Nephron progenitor cell (in vitro differentiated cells): ENCODE data around the gene CPM.

Source experiments
- DNase-seq: peaks from one replicate; pipeline ENCODE4 v3.0.0; 2021
- H3K27ac Mint-ChIP-seq: 2 replicates; pipeline ENCODE4 v1.8.0; 2021; ENCODE audit warnings: mild to moderate bottlenecking, moderate library complexity, mixed read lengths
- H3K27me3 Mint-ChIP-seq: 2 replicates; pipeline ENCODE4 v1.8.0; 2021; ENCODE audit warnings: mild to moderate bottlenecking, low read depth, mixed read lengths; ENCODE audit not compliant: poor library complexity
- H3K36me3 Mint-ChIP-seq: 2 replicates; pipeline ENCODE4 v1.8.0; 2021; ENCODE audit warnings: low read depth, mixed read lengths
- H3K4me1 Mint-ChIP-seq: 2 replicates; pipeline ENCODE4 v1.8.0; 2021; ENCODE audit warnings: mixed read lengths
- H3K4me3 Mint-ChIP-seq: 2 replicates; pipeline ENCODE4 v1.8.0; 2021; ENCODE audit warnings: mild to moderate bottlenecking, moderate library complexity, mixed read lengths
- H3K9me3 Mint-ChIP-seq: 2 replicates; pipeline ENCODE4 v1.8.0; 2021; ENCODE audit warnings: mild to moderate bottlenecking, moderate library complexity, mixed read lengths
- CTCF ChIP-seq: fragments of 200-600 bp; sonication (generic); IDR thresholded peaks from 2 replicates; pipeline ENCODE4 v1.5.0; 2021; ENCODE audit warnings: antibody characterized with exemption

The CPM gene

GRCh38 chr12:68893201-68893600, 39.8 kb downstream of the CPM start:
- TF ChIP-seq CTCF: no peak

DNA sequence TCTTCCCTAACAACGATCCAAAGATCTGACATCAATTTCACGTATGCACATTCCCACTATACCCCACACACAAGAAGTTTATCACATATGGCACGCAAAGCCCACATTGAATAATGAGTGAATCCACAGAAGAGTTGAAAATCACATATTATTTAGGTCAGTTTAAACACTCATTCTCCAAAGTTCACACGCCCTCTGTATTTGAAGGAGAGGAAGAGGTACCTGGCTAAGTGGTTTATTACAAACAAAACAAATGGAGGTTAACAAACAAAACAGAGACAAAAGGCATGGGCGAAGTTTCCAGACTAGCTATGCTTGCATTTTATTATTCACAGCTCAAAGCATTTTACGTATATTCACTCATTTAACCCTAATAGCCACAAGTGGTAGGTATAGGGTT, 41.8 kb downstream of the CPM start:
- no peak for DNase-seq
- Mint-ChIP-seq H3K4me1 (peaks cover 55% of the 10 kb centered on the region), H3K27ac (peak overlapping the region; percentile 3), H3K27me3 (no peaks in the 10 kb centered on the region), H3K36me3 (no peaks in the 10 kb centered on the region), H3K9me3 (peaks cover 3% of the 10 kb centered on the region), H3K4me3 (no peak overlapping the region)
- TF ChIP-seq CTCF: no peak

More at GRCh38 chr12:68893201-68893600, 39.8 kb downstream of the CPM start:
- no peak for DNase-seq
- Mint-ChIP-seq H3K27ac (no peak overlapping the region), H3K4me3 (no peak overlapping the region), H3K4me1 (peaks cover 76% of the 10 kb centered on the region), H3K36me3 (no peaks in the 10 kb centered on the region), H3K27me3 (no peaks in the 10 kb centered on the region), H3K9me3 (peaks cover 5% of the 10 kb centered on the region)

DNA sequence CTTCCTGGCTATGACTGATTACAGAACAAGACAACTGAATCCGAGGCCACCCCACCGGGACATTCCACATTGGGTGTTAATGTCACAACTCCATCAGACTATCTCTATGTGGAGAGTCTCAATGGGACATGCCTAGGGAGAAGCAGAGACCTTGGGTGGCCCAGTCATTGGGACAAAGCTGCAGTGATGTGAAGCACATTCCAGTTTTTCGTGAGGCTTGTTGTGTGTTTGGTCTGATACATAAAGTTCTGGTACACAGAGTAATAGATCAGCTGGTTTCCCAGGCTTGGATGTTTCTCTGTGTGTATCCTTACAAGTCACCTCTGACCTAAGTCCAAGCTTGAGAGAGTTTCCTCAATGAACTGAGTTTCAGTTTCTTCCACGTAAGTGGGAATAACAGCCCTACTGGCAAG, 42.3 kb downstream of the CPM start:
- Mint-ChIP-seq H3K36me3 (no peaks in the 10 kb centered on the region), H3K27me3 (no peaks in the 10 kb centered on the region), H3K4me3 (no peak overlapping the region), H3K9me3 (no peaks in the 10 kb centered on the region), H3K4me1 (peaks cover 53% of the 10 kb centered on the region), H3K27ac (peak overlapping the region; percentile 3)
- no peak for TF ChIP-seq CTCF
- DNase-seq: no peak

DNA sequence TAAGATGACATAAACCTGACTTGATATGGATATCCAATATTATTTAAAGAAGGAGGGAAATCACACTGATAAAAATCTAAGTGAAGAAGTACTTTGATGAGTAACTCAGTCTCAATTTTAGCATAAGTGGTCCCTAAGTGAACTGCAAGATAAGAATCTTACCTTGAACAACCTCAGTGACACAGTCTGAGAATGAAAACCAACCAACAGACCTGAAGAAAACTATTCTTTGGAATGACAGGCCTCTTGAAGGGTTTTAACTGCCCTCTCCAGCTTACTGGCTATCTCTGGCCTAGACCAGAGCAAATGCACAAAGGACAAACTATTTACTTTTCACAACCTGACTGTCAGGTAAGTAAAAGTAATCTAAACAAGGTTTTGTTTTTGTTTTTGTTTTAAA, 44.7 kb downstream of the CPM start:
- no peak overlapping the region for H3K4me3 Mint-ChIP-seq
- DNase-seq: no peak
- H3K4me1 Mint-ChIP-seq: peaks cover 40% of the 10 kb centered on the region
- no peak for TF ChIP-seq CTCF
- H3K9me3 Mint-ChIP-seq: no peaks in the 10 kb centered on the region
- H3K27me3 Mint-ChIP-seq: no peaks in the 10 kb centered on the region
- H3K36me3 Mint-ChIP-seq: no peaks in the 10 kb centered on the region
- H3K27ac Mint-ChIP-seq: no peak overlapping the region

DNA sequence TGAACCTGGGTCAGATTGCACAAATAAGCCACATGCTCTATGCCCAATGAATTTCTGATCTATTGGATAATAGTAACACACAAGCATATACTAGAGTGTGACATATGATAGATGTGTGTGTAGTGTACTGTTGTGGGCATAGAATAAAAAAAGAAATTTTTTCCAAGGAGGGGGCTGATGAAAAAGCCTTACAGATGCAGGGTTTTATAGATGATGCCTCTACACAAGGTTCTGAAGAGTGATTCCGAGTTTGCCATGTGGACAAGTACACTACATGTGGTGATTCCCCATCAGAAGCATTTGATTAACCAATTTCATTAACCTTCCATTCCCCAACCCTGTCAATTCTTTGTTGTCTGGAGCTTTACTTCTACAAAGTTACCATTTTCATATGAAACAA, 45.3 kb downstream of the CPM start:
- Mint-ChIP-seq H3K9me3 (no peaks in the 10 kb centered on the region), H3K4me3 (no peak overlapping the region), H3K36me3 (no peaks in the 10 kb centered on the region), H3K27me3 (no peaks in the 10 kb centered on the region), H3K27ac (no peak overlapping the region), H3K4me1 (peaks cover 38% of the 10 kb centered on the region)
- no peak for TF ChIP-seq CTCF
- no peak for DNase-seq

- H3K9me3 Mint-ChIP-seq: no peaks in the 10 kb centered on the region
- H3K36me3 Mint-ChIP-seq: no peaks in the 10 kb centered on the region
- DNase-seq: no peak
- no peak overlapping the region for H3K4me3 Mint-ChIP-seq
- no peak for TF ChIP-seq CTCF
- H3K27me3 Mint-ChIP-seq: no peaks in the 10 kb centered on the region
- peaks cover 34% of the 10 kb centered on the region for H3K4me1 Mint-ChIP-seq
- H3K27ac Mint-ChIP-seq: peak overlapping the region; percentile 84
Measured at GRCh38 chr12:68886636-68887572, 46.1 kb downstream of the CPM start.
